Mesothelial cell of epicardium (in vitro differentiated cells): ENCODE data around the gene CCDC61. TPM values are rescaled to one million over a fixed set of nuclear protein-coding genes. Genes with fewer than 3 reads are reported as not detected.

Experiments
- DNase-seq, 2 experiments: peaks; one replicate each; pipeline ENCODE4 v3.0.0; 2021; ENCODE audit warnings: low spot score in 2 of 2; ENCODE audit not compliant: unreplicated experiment in 2 of 2
- H3K27ac Mint-ChIP-seq: 2 replicates; pipeline ENCODE4 v1.8.0; 2021; ENCODE audit warnings: mixed read lengths
- H3K27me3 Mint-ChIP-seq: 2 replicates; pipeline ENCODE4 v1.8.0; 2021; ENCODE audit warnings: low read depth, mixed read lengths
- H3K36me3 Mint-ChIP-seq: 2 replicates; pipeline ENCODE4 v1.8.0; 2021; ENCODE audit warnings: mixed read lengths
- H3K4me1 Mint-ChIP-seq: 2 replicates; pipeline ENCODE4 v1.8.0; 2021; ENCODE audit warnings: mixed read lengths
- H3K4me3 Mint-ChIP-seq: 2 replicates; pipeline ENCODE4 v1.8.0; 2021; ENCODE audit warnings: mild to moderate bottlenecking, moderate library complexity, mixed read lengths
- H3K9me3 Mint-ChIP-seq: 2 replicates; pipeline ENCODE4 v1.8.0; 2021; ENCODE audit warnings: mixed read lengths
- CTCF ChIP-seq: fragments of 200-600 bp; sonication (generic); IDR thresholded peaks from one replicate; pipeline ENCODE4 v1.5.0; 2021; ENCODE audit warnings: antibody characterized with exemption; ENCODE audit not compliant: unreplicated experiment
- total RNA-seq: library from RNA; stranded (reverse); gene quantifications from 3 replicates; pipeline ENCODE4 v1.2.1, GENCODE V29; 2021

CCDC61 gene
- total RNA-seq, 1 donor from 2014 or later = 22.3 TPM

GRCh38 chr19:46049597-46049996, 54.3 kb downstream of the CCDC61 start:
- Mint-ChIP-seq H3K4me1 (no peaks in the 10 kb centered on the region), H3K9me3 (peaks cover 51% of the 10 kb centered on the region), H3K36me3 (peaks cover 7% of the 10 kb centered on the region), H3K4me3 (no peak overlapping the region), H3K27me3 (peaks cover 60% of the 10 kb centered on the region), H3K27ac (no peak overlapping the region)
- TF ChIP-seq CTCF = no peak
- no peak for DNase-seq

- H3K4me1 Mint-ChIP-seq = peaks cover 12% of the 10 kb centered on the region
- peaks cover 46% of the 10 kb centered on the region for H3K27me3 Mint-ChIP-seq
- peaks cover 29% of the 10 kb centered on the region for H3K9me3 Mint-ChIP-seq
- H3K27ac Mint-ChIP-seq = no peak overlapping the region
- DNase-seq = no peak
- no peak for TF ChIP-seq CTCF
- H3K36me3 Mint-ChIP-seq = peaks cover 3% of the 10 kb centered on the region
- no peak overlapping the region for H3K4me3 Mint-ChIP-seq
Observed at GRCh38 chr19:46052896-46053295, 57.6 kb downstream of the CCDC61 start.

GRCh38 chr19:46056536-46056935, 61.3 kb downstream of the CCDC61 start:
- H3K4me3 Mint-ChIP-seq = no peak overlapping the region
- peaks cover 15% of the 10 kb centered on the region for H3K36me3 Mint-ChIP-seq
- H3K27ac Mint-ChIP-seq = peak overlapping the region; percentile 87
- peaks cover 24% of the 10 kb centered on the region for H3K27me3 Mint-ChIP-seq
- TF ChIP-seq CTCF = no peak
- peaks cover 38% of the 10 kb centered on the region for H3K9me3 Mint-ChIP-seq
- H3K4me1 Mint-ChIP-seq = peaks cover 12% of the 10 kb centered on the region
- no peak for DNase-seq

GRCh38 chr19:46058778-46059177, 63.5 kb downstream of the CCDC61 start:
- Mint-ChIP-seq H3K9me3 (peaks cover 45% of the 10 kb centered on the region), H3K4me3 (no peak overlapping the region), H3K36me3 (peaks cover 15% of the 10 kb centered on the region), H3K27ac (no peak overlapping the region), H3K4me1 (peaks cover 12% of the 10 kb centered on the region), H3K27me3 (peaks cover 23% of the 10 kb centered on the region)
- DNase-seq = no peak
- TF ChIP-seq CTCF = no peak

- DNase-seq = no peak
- TF ChIP-seq CTCF = no peak
- H3K9me3 Mint-ChIP-seq = peaks cover 39% of the 10 kb centered on the region
- no peak overlapping the region for H3K4me3 Mint-ChIP-seq
- H3K27ac Mint-ChIP-seq = no peak overlapping the region
- H3K4me1 Mint-ChIP-seq = peaks cover 12% of the 10 kb centered on the region
- H3K36me3 Mint-ChIP-seq = peaks cover 12% of the 10 kb centered on the region
- H3K27me3 Mint-ChIP-seq = peaks cover 20% of the 10 kb centered on the region
Observed at GRCh38 chr19:46060012-46060411, 64.7 kb downstream of the CCDC61 start.

- no peak for DNase-seq
- Mint-ChIP-seq H3K4me3 (no peak overlapping the region), H3K4me1 (peaks cover 3% of the 10 kb centered on the region), H3K27ac (no peak overlapping the region), H3K27me3 (peaks cover 18% of the 10 kb centered on the region), H3K36me3 (peaks cover 12% of the 10 kb centered on the region), H3K9me3 (peaks cover 35% of the 10 kb centered on the region)
- no peak for TF ChIP-seq CTCF
Observed at GRCh38 chr19:46063201-46063600, 67.9 kb downstream of the CCDC61 start.
